Lower lobe of right lung (tissue), 2 donors: ENCODE data around the gene GLIPR2. TPM values are rescaled to one million over a fixed set of nuclear protein-coding genes. Genes with fewer than 3 reads are reported as not detected.

Source experiments
- ATAC-seq, 2 donors: fragments of 200-7000 bp; cut with Tn5 transposase; one replicate each; pipeline ENCODE4 v1.9.1; 2020 to 2022; ENCODE audit warnings: mild to moderate bottlenecking in 2 of 2, moderate library complexity in 2 of 2
- DNase-seq: peaks from one replicate; pipeline ENCODE4 v3.0.0-alpha.2; 2020
- H3K27ac ChIP-seq: fragments of 200-600 bp; one replicate; pipeline ENCODE4 v1.8.0; 2022
- H3K27me3 ChIP-seq: fragments of 200-600 bp; one replicate; pipeline ENCODE4 v1.8.0; 2022; ENCODE audit warnings: low read depth
- H3K36me3 ChIP-seq: fragments of 200-600 bp; one replicate; pipeline ENCODE4 v1.8.0; 2022; ENCODE audit warnings: mild to moderate bottlenecking
- H3K4me1 ChIP-seq: fragments of 200-600 bp; one replicate; pipeline ENCODE4 v1.8.0; 2022
- H3K4me3 ChIP-seq: fragments of 200-600 bp; one replicate; pipeline ENCODE4 v1.8.0; 2022; ENCODE audit warnings: mild to moderate bottlenecking
- H3K9me3 ChIP-seq: fragments of 200-600 bp; one replicate; pipeline ENCODE4 v1.8.0; 2022
- CTCF ChIP-seq: fragments of 200-600 bp; IDR thresholded peaks from one replicate; pipeline ENCODE4 v1.8.0; 2022; ENCODE audit warnings: antibody characterized with exemption, mild to moderate bottlenecking
- intact Hi-C: fragments of 100-400 bp; cut with DNase I; formaldehyde crosslinking; loops from one replicate; pipeline ENCODE4 v1.11.0; 2022
- total RNA-seq: library from RNA; stranded (reverse); fragmentation: NEBNext Ultra II Directional; extraction: Animal tissue kit (Norgen Biotek cat#: 25700); gene quantifications from one replicate; pipeline ENCODE4 v1.2.1, GENCODE V29; 2021
- donor health status: DM: no; HTN: yes; CAD: no; lungs with severe emphysema.

The GLIPR2 gene
- total RNA-seq, 1 donor from 2014 or later: 108 TPM

GRCh38 chr9:36137392-36138004 lies 965 bp downstream of the GLIPR2 start:
- H3K36me3 ChIP-seq: no peaks in the 10 kb centered on the region
- intact Hi-C loops: no loop called here
- DNase-seq: no peak
- no peaks in the 10 kb centered on the region for H3K27me3 ChIP-seq
- TF ChIP-seq CTCF: no peak
- no peaks in the 10 kb centered on the region for H3K9me3 ChIP-seq
- H3K4me1 ChIP-seq: peaks cover 62% of the 10 kb centered on the region
- peak; percentile 1 to 2 for ATAC-seq
- peak overlapping the region; percentile 87 for H3K27ac ChIP-seq
- H3K4me3 ChIP-seq: peak overlapping the region; percentile 89

- Histone ChIP-seq H3K36me3 (no peaks in the 10 kb centered on the region), H3K4me3 (peak overlapping the region; percentile 25), H3K9me3 (no peaks in the 10 kb centered on the region), H3K27ac (no peak overlapping the region), H3K27me3 (no peaks in the 10 kb centered on the region), H3K4me1 (peaks cover 72% of the 10 kb centered on the region)
- TF ChIP-seq CTCF: no peak
- intact Hi-C loops: no loop called here
- ATAC-seq (no peak), DNase-seq (no peak)
Measured at GRCh38 chr9:36138496-36138895, 2.0 kb downstream of the GLIPR2 start.

GRCh38 chr9:36138901-36139300 lies 2.4 kb downstream of the GLIPR2 start:
- Histone ChIP-seq H3K9me3 (no peaks in the 10 kb centered on the region), H3K27me3 (no peaks in the 10 kb centered on the region), H3K36me3 (no peaks in the 10 kb centered on the region), H3K27ac (no peak overlapping the region), H3K4me3 (peak overlapping the region; percentile 25), H3K4me1 (peaks cover 76% of the 10 kb centered on the region)
- intact Hi-C loops: no loop called here
- ATAC-seq (no peak), DNase-seq (no peak)
- no peak for TF ChIP-seq CTCF

- H3K27ac ChIP-seq: peak overlapping the region; percentile 47
- no peak for TF ChIP-seq CTCF
- no peak overlapping the region for H3K4me3 ChIP-seq
- no peaks in the 10 kb centered on the region for H3K36me3 ChIP-seq
- DNase-seq (no peak), ATAC-seq (peak; percentile 1 to 2)
- peaks cover 91% of the 10 kb centered on the region for H3K4me1 ChIP-seq
- intact Hi-C loops: no loop called here
- H3K9me3 ChIP-seq: no peaks in the 10 kb centered on the region
- no peaks in the 10 kb centered on the region for H3K27me3 ChIP-seq
Measured at GRCh38 chr9:36140086-36141084, 3.9 kb downstream of the GLIPR2 start.

- DNase-seq: no peak
- peak overlapping the region; percentile 37 for H3K27ac ChIP-seq
- intact Hi-C loops: no loop called here
Measured at GRCh38 chr9:36141288-36141687, 4.8 kb downstream of the GLIPR2 start.

More at GRCh38 chr9:36141288-36141687, 4.8 kb downstream of the GLIPR2 start:
- Histone ChIP-seq H3K9me3 (no peaks in the 10 kb centered on the region), H3K4me3 (no peak overlapping the region), H3K4me1 (peaks cover 84% of the 10 kb centered on the region), H3K27me3 (no peaks in the 10 kb centered on the region), H3K36me3 (no peaks in the 10 kb centered on the region)
- TF ChIP-seq CTCF: peak; percentile 22
- no peak for ATAC-seq
